HG02973 (cell line): ENCODE measurements around the gene ZFP92.

Experiments used
- ATAC-seq: cut with Tn5 transposase; IDR thresholded peaks from one replicate; pipeline ENCODE4 v1.9.1; 2021; ENCODE audit warnings: moderate library complexity; ENCODE audit not compliant: unreplicated experiment

The ZFP92 gene

DNA sequence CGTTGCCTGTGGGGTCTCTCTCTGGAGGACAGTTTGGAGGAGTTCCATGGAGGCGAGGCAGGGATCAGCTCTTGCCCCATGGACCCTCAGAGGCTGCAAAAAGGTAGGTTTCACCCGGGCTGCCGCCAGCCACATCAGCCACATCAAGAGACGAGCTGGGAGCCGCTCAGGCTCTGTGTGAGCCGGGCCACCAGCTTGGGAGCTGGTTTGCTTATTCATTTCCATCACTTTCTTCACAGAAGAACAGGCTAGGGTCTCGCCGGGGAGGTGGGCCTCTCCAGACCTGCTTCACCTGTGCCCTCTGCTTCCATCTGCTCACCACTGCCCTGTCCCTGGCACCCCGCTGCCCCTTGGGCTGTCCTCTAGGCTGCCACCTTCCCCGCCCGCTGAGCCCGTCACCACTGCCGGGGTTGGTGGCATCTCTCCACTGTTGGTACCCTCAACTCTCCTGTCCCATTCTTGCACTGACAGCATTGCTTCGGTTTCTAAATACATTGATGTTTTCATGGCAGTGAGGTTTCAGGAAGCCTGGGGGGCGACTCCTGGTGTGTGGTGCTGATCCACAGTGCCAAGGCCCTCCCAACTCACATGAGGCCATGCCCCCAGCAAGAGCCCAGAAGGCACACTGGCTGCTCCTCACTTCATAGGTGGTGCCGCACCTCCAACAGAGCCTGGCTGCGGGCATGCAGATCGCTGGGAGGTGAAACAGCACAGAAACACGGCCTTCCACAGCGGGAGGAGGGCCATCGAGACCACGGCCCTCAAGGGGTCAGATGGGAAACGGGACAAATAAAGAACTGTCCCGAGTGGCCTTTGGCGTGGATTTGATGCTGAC is 39.1 kb downstream of the ZFP92 start:
- no peak for ATAC-seq

DNA sequence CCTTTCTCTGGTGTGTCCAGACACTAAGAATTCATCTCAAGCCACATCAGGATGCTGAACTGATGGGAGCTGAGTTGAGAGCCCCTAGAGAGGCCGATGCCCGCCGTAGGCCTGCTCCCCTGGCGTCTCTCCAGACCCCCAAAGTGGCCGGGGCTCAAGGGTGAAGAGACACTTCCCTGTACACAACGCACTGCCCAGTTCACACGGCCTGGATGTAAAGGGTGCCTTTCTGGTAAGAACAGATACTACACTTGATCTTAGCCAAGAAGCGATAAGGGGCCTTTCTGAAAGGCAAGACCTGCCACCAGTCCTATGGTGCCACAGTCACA is 39.6 kb downstream of the ZFP92 start:
- ATAC-seq: no peak

DNA sequence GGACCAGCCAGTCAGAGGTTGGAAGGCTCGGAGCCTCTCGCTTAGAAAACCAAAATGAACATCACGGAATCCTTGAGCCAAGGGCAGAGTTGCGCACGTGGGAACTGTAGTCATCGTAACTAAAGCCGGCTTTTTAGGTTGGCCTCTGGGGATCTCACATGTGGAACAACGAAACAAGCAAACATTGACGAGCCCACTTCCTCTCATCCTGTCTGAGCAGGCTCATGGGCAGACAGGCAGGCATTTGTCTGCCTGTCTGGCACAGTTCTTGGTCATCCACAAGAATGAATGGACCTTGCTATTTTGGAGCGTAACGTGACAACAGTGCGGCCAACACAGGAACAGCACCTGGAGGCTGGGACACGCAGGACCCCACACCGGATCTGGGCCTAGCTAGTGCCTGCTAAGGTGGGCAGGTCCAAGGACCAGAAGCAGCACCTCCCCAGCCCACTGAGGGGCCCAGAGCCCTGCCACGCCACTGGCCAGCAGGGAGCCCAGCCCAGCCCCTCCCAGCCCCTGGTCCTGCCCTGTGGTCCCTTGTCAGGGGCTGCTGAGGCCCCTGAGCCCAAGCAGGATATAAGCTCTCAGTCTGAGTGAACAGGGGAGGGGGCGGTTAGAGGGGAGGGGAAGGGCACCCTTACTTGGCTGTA is 43.8 kb downstream of the ZFP92 start:
- ATAC-seq: no peak

DNA sequence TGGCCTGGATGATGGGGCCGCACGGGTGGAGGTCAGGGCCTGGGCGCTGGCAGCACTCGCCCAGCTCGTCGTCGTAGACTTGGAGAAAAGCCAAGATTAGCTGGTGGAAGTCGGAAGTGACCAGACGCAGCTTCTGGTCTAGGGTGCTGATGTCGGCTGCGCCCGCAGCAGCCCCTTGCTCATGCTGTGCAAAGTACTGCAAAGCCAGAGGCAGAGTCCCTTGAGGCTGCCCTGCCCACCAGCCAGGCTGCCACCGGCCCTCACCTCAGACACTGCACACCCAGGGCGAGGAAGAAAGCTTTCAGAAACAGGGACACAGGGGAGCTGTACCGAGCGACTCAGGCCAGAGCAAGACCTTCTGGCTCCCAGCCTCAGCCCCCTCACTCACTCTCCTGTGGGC is 44.3 kb downstream of the ZFP92 start:
- no peak for ATAC-seq

DNA sequence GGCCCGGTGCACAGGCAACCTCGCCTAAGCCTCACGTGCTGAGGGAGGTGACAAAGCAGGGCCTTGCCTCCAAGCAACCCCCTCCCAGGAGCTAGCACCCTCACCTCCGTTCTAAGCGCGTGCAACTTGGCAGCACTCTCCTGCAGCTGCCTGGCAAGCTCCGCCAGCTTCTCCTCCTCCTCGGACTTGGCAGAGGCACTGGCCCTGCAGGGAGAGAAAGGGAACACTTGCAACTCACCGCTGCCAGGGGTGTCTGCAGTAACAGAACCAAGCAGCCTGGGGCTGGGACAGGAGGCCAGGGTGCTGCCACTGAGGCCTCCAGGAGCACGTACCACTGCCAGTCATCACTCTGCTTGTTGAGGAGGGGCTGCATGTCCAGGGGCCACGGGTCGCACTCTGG is 44.9 kb downstream of the ZFP92 start:
- no peak for ATAC-seq

- ATAC-seq: no peak
These were observed 45.4 kb downstream of the ZFP92 start for GRCh38 chrX:153456704-153457103.

DNA sequence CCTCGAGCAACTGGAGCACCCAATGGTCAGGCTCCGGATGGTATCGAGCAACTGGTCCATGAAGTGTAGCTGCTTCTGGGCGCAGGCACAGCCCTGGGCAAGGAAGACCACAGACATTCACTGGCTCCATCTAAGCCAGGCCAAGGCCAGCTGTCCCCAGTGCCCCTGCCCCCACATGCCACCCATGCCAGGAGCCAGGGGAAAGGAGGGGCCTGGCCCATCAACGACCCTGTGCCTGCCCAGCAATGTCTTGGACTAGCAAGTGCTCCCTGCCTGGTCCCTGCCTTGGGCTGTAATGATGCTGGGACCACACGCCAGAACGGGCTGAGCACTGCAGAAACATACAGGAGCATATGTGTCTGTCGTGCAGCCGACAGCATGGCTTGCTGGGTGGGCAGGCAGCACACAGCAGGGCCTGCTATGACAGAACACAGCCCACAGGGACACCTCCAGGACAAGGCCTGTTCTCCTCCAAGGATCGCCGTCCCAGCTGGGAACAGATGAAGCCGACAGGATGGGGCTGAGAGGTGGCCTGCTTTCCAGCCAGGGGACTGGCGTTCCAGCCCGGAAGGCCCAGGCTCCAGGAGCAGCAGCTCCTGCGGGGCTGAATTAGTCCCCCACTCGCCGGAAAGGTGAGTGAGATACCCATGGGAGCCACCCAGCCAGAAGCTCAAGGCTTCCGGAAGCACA is 46.0 kb downstream of the ZFP92 start:
- ATAC-seq: no peak

- no peak for ATAC-seq
These were observed 46.7 kb downstream of the ZFP92 start for GRCh38 chrX:153457827-153458466.

DNA sequence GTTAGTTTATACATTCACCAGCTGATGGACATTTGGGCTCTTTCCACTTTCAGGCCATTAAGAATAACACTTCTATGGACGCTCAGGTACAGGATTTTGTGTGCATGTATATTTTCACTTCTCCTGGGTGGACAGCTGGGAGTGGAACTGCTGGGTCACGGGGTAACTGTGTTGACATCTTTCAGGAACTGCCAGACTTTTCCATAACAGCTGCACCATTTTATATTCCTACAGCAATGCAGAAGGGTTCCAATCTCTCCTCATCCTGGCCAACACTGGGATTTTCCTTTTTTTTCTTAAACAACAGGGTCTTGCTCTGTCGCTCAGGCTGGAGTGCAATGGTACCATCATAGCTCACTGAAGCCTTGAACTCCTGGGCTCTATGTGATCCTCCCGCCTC is 47.2 kb downstream of the ZFP92 start:
- ATAC-seq: no peak

GRCh38 chrX:153459986-153460385 is 48.7 kb downstream of the ZFP92 start:
- no peak for ATAC-seq

- no peak for ATAC-seq
These were observed 49.6 kb downstream of the ZFP92 start for GRCh38 chrX:153460826-153461225.
